ENCODE results near the gene SHPK. TPM values are rescaled to one million over a fixed set of nuclear protein-coding genes. Genes with fewer than 3 reads are reported as not detected.

Gene SHPK
- total RNA-seq, 1 experiment from 2014 or later = 21.4 TPM

- TF ChIP-seq EZH2 (IDR thresholded peaks at IDR 0.05; ENCODE audit: low read depth) = no peak
- TF ChIP-seq CTCF (conservative IDR thresholded peaks at IDR 0.05) = no peak
- no peak for DNase-seq
- no TSS peak for BruUV-seq (replicated peaks)
- intact Hi-C loops (cut with micrococcal nuclease; ENCODE audit: unreplicated experiment) = no loop called here
- no peak overlapping the region for H3K4me3 ChIP-seq
- no peak overlapping the region for H3K27ac ChIP-seq
- H3F3A ChIP-seq (ENCODE audit: insufficient read depth, low read depth) = no peaks in the 10 kb centered on the region
- no peak overlapping the region for H3K4me2 ChIP-seq
- CTCF ChIA-PET = no interaction called here
- peaks cover 19% of the 10 kb centered on the region; the same call in 1 of the 2 replicates for H3K36me3 ChIP-seq (ENCODE audit: low read depth)
- no peaks in the 10 kb centered on the region for H3K9me2 ChIP-seq (ENCODE audit: insufficient read depth)
- POLR2A ChIA-PET (ENCODE audit: unreplicated experiment) = no interaction called here
- no peaks in the 10 kb centered on the region for H3K79me2 ChIP-seq (ENCODE audit: low read depth)
- no peaks in the 10 kb centered on the region for H3K9me3 ChIP-seq (ENCODE audit: insufficient read depth, low read depth)
- no peaks in the 10 kb centered on the region for H3K4me1 ChIP-seq (replicated peaks; ENCODE audit: insufficient read depth)
- no peak overlapping the region for H2AFZ ChIP-seq
- no peaks in the 10 kb centered on the region for H3K27me3 ChIP-seq (ENCODE audit: insufficient read depth, low read depth)
- H4K20me1 ChIP-seq (ENCODE audit: insufficient read depth) = peaks cover 4% of the 10 kb centered on the region; the same call in 1 of the 2 replicates
Observed at GRCh38 chr17:3615160-3615870, 20.7 kb downstream of the SHPK start.

GRCh38 chr17:3613124-3613523 lies 22.9 kb downstream of the SHPK start:
- POLR2A ChIA-PET (ENCODE audit: unreplicated experiment) = no interaction called here
- no peaks in the 10 kb centered on the region for H3F3A ChIP-seq (ENCODE audit: insufficient read depth, low read depth)
- CTCF ChIA-PET = interaction anchor here (0.7 kb wide), 1 partner anchor 886 kb away, joined by 3 read pairs; no protein-coding TSS in a partner anchor

GRCh38 chr17:3610523-3610922 lies 25.5 kb downstream of the SHPK start:
- no peaks in the 10 kb centered on the region for H3K79me2 ChIP-seq (ENCODE audit: low read depth)
- peaks cover 8% of the 10 kb centered on the region; the same call in 1 of the 2 replicates for H3K36me3 ChIP-seq (ENCODE audit: low read depth)
- no peak overlapping the region for H3K27ac ChIP-seq
- no peak for DNase-seq
- no peaks in the 10 kb centered on the region for H3K9me2 ChIP-seq (ENCODE audit: insufficient read depth)
- no peaks in the 10 kb centered on the region for H3K9me3 ChIP-seq (ENCODE audit: insufficient read depth, low read depth)
- no peak overlapping the region for H3K4me2 ChIP-seq
- H3K4me3 ChIP-seq = no peak overlapping the region
- H3F3A ChIP-seq (ENCODE audit: insufficient read depth, low read depth) = 0 out of 2 replicates have a peak, but pooled peaks cover under 1% of the 10 kb centered on the region
- H3K27me3 ChIP-seq (ENCODE audit: insufficient read depth, low read depth) = no peaks in the 10 kb centered on the region
- CTCF ChIA-PET = no interaction called here
- H4K20me1 ChIP-seq (ENCODE audit: insufficient read depth) = peaks cover 4% of the 10 kb centered on the region
- intact Hi-C loops (cut with micrococcal nuclease; ENCODE audit: unreplicated experiment) = no loop called here
- BruUV-seq (replicated peaks) = no TSS peak
- H3K4me1 ChIP-seq (replicated peaks; ENCODE audit: insufficient read depth) = no peaks in the 10 kb centered on the region
- TF ChIP-seq CTCF (conservative IDR thresholded peaks at IDR 0.05) = no peak
- no peak for TF ChIP-seq EZH2 (IDR thresholded peaks at IDR 0.05; ENCODE audit: low read depth)
- POLR2A ChIA-PET (ENCODE audit: unreplicated experiment) = no interaction called here
- no peak overlapping the region for H2AFZ ChIP-seq

More at GRCh38 chr17:3613124-3613523, 22.9 kb downstream of the SHPK start:
- BruUV-seq (replicated peaks) = no TSS peak
- Histone ChIP-seq H3K4me3 (no peak overlapping the region), H3K27ac (no peak overlapping the region), H3K9me3 (ENCODE audit: insufficient read depth, low read depth) (no peaks in the 10 kb centered on the region), H3K79me2 (ENCODE audit: low read depth) (no peaks in the 10 kb centered on the region), H3K27me3 (ENCODE audit: insufficient read depth, low read depth) (no peaks in the 10 kb centered on the region), H3K9me2 (ENCODE audit: insufficient read depth) (no peaks in the 10 kb centered on the region), H3K4me1 (replicated peaks; ENCODE audit: insufficient read depth) (no peaks in the 10 kb centered on the region), H4K20me1 (ENCODE audit: insufficient read depth) (peaks cover 4% of the 10 kb centered on the region), H2AFZ (no peak overlapping the region), H3K36me3 (ENCODE audit: low read depth) (peaks cover 13% of the 10 kb centered on the region; the same call in 1 of the 2 replicates), H3K4me2 (no peak overlapping the region)
- TF ChIP-seq EZH2 (IDR thresholded peaks at IDR 0.05; ENCODE audit: low read depth) = no peak
- no peak for TF ChIP-seq CTCF (conservative IDR thresholded peaks at IDR 0.05)
- intact Hi-C loops (cut with micrococcal nuclease; ENCODE audit: unreplicated experiment) = no loop called here
- DNase-seq = no peak

All from PC-9 (cell line).